ENCODE results near the gene MNAT1.
A peak's percentile ranks its signal among the peaks of the same experiment; 100 is the strongest.

The MNAT1 gene

DNA sequence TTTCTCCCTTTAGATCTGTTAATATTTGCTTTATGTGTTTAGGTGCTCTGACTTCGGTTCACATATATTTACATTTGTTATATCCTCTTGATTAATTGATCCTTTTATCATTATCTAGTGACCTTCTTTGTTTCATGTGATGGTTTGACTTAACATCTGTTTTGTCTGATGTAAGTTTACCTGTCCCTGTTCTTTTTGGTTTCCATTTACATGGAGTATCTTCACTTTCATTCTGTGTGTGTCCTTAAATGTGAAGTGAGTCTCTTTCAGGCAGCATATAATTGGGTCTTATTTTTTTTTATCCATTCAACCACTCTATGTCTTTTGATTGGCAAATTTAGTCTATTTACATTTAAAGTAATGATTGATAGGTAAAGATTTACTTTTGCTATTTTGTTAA is 222.1 kb downstream of the MNAT1 start:
- TF ChIP-seq, protein P1, sequence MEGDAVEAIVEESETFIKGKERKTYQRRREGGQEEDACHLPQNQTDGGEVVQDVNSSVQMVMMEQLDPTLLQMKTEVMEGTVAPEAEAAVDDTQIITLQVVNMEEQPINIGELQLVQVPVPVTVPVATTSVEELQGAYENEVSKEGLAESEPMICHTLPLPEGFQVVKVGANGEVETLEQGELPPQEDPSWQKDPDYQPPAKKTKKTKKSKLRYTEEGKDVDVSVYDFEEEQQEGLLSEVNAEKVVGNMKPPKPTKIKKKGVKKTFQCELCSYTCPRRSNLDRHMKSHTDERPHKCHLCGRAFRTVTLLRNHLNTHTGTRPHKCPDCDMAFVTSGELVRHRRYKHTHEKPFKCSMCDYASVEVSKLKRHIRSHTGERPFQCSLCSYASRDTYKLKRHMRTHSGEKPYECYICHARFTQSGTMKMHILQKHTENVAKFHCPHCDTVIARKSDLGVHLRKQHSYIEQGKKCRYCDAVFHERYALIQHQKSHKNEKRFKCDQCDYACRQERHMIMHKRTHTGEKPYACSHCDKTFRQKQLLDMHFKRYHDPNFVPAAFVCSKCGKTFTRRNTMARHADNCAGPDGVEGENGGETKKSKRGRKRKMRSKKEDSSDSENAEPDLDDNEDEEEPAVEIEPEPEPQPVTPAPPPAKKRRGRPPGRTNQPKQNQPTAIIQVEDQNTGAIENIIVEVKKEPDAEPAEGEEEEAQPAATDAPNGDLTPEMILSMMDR (IDR thresholded peaks at IDR 0.05; ENCODE audit: control insufficient read depth, insufficient read depth, low read depth, low read length, missing control alignments), result no peak
- DNase-seq (ENCODE audit: low read depth), result no peak
- no peak overlapping the region for H3K4me3 ChIP-seq (ENCODE audit: control insufficient read depth, low read depth, low read length)

DNA sequence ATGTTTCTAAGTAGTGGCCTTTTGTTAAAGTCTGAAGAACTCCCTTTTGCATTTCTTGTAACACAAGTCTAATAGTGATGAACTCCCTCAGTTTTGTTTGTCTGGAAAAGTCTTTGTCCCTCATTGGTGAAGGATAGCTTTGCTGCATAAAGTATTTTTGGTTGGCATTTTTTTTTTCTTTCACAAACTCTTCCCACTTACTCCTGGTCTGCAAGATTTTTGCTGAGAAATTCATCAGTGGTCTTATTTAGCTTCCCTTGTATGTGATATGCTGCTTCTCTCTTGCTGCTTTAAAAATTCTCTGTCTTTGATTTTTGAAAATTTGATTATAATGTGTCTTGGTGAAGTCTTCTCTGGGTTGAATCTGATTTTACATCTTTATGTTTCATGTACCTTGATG is 223.6 kb downstream of the MNAT1 start:
- DNase-seq (ENCODE audit: low read depth), result no peak
- TF ChIP-seq, protein P1 (IDR thresholded peaks at IDR 0.05; ENCODE audit: control insufficient read depth, insufficient read depth, low read depth, low read length, missing control alignments), result no peak
- no peak overlapping the region for H3K4me3 ChIP-seq (ENCODE audit: control insufficient read depth, low read depth, low read length)

DNA sequence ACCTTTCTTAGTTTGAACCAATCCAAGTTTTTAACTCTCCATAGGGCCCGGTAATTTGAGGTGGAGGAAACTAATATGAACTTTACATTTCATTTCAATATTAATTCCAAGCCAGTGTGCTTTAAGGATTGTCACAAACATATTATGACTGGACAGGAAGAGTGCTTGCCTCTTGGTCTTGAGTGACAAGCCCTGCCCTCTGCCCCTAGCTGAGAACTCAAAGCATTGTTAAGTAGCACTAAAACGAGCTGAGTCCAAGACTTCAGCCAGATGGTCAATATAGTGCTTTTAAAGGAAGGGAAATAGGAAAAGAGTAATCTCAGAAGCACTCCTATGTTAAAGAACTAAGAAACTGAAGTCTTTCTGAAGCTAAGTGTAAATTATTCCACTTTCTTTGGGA is 229.2 kb downstream of the MNAT1 start:
- no peak for DNase-seq (ENCODE audit: low read depth)
- TF ChIP-seq, protein P1 (IDR thresholded peaks at IDR 0.05; ENCODE audit: control insufficient read depth, insufficient read depth, low read depth, low read length, missing control alignments), result no peak
- H3K4me3 ChIP-seq (ENCODE audit: control insufficient read depth, low read depth, low read length), result no peak overlapping the region

DNA sequence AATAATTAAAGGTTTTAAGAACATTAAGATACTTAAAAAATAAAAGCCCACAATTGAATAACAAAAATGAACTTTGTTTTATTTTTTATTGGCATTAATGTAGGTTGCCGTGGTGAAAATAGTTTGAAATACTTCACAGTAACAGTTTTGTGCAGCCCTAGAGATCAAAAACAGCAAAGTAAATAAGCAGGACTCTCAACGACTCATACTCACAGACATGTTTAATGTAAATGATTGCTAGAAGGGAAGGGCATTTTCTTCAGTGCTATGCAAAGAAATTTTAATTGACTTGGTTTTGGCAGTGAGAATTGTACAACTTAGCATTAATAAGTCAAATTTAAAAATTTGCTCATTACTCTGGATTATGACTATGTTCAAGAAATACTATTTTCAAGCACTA is 230.3 kb downstream of the MNAT1 start:
- no peak overlapping the region for H3K4me3 ChIP-seq (ENCODE audit: control insufficient read depth, low read depth, low read length)
- no peak for DNase-seq (ENCODE audit: low read depth)
- TF ChIP-seq, protein P1 (IDR thresholded peaks at IDR 0.05; ENCODE audit: control insufficient read depth, insufficient read depth, low read depth, low read length, missing control alignments), result no peak

DNA sequence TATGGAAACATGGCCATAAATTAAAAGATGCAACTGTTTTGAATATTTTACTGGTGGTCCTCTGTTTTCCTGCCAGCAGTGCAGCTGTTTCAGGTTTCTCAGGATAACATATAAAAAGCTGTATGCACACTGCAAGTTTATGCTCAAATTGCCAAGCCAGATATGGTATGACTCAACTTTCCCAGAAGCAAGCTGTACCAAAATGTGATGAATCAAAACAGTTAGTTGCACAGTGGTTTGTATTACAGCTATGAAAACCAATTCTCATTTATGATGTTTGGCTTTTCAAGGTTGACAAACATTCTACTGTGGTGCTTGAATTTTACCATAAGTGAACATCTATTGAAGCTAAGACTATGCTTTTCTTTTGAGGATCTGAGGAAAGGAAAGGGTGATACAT is 230.8 kb downstream of the MNAT1 start:
- peak; percentile 46 for DNase-seq (ENCODE audit: low read depth)
- no peak overlapping the region for H3K4me3 ChIP-seq (ENCODE audit: control insufficient read depth, low read depth, low read length)
- TF ChIP-seq, protein P1 (IDR thresholded peaks at IDR 0.05; ENCODE audit: control insufficient read depth, insufficient read depth, low read depth, low read length, missing control alignments), result no peak

DNA sequence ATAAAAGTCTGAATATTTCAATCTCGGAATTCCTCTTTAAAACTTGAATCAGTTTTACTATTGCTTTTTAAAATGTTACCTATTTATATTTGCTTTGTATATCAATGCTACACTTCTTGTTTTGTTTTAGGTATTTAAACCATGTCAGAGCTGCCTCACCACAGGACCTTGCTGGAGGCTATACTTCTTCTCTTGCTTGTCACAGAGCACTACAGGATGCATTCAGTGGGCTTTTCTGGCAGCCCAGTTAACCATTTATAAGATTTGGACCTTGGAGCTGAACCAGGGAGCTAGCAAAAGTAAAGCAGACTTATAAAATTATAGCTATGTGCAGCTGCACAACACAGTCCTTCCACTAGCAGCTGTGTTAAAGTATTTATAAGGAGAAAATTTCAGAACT is 233.5 kb downstream of the MNAT1 start:
- no peak overlapping the region for H3K4me3 ChIP-seq (ENCODE audit: control insufficient read depth, low read depth, low read length)
- TF ChIP-seq, protein P1 (IDR thresholded peaks at IDR 0.05; ENCODE audit: control insufficient read depth, insufficient read depth, low read depth, low read length, missing control alignments), result no peak
- no peak for DNase-seq (ENCODE audit: low read depth)

DNA sequence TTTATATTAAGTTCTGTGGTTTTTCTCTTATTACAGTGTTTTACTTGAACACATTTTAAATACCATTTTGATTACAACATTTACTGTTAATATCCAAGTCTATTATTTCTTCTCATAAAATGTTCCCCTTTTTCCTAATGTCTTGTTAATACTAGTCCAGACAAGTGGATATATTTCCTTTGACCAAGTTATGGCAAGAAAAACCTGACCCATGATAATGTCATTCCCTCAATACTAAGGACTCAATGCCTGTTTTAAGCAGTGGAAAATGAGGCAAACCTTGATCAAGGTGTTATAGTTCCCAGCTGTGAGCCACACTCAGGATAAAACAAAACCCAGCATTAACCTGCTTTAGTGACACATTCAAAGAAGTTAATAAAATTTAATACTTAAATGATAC is 234.1 kb downstream of the MNAT1 start:
- H3K4me3 ChIP-seq (ENCODE audit: control insufficient read depth, low read depth, low read length), result no peak overlapping the region
- TF ChIP-seq, protein P1 (IDR thresholded peaks at IDR 0.05; ENCODE audit: control insufficient read depth, insufficient read depth, low read depth, low read length, missing control alignments), result no peak
- no peak for DNase-seq (ENCODE audit: low read depth)
